GM12875 (cell line): ENCODE results near the gene ANKK1.

Source experiments
- H3K4me3 ChIP-seq: one replicate; pipeline ENCODE4 v1.5.1; 2011; ENCODE audit warnings: low read depth, low read length, control low read depth
- TF ChIP-seq, protein P1 (sequence below): IDR thresholded peaks from 2 replicates; pipeline ENCODE4 v1.5.1; 2011; ENCODE audit warnings: low read depth, mild to moderate bottlenecking, control low read depth, inconsistent platforms, low read length, moderate library complexity, borderline replicate concordance; ENCODE audit not compliant: insufficient read depth

Gene ANKK1

DNA sequence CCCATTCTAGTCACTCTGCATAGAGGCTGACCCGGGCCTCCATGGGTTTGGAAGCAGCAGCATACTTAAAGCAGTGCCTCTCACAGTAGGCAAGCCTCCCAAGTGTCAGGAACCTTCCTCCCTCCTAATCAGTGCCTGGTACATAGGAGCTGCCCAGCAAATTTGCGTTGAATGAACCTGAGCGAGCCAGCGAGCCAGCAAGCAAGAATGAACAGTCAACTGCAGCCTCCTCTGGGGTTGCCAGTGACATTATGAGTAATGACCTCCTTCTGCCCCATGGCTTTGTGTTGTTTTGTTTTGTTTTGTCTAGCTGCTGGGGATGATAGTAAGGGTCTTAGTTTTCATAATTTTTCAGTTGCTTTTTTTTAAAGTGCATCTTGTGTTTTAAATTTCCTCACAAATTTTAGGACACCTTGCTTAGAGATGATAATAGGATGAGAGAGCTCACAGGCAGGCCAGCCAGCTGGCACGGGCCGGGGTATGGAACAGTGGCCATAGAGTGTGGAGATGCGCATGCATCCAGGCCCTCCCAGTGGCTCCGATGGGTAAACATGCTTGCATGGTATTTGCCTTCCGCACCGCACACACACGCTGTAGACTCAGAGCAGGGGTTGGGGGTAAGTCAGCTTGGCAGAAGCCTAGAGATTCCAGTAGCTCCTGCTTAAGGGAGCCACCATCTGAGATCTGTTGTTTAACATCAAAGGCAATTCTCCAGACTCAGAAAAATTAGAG is 37.1 kb upstream of the ANKK1 start:
- TF ChIP-seq, protein P1, sequence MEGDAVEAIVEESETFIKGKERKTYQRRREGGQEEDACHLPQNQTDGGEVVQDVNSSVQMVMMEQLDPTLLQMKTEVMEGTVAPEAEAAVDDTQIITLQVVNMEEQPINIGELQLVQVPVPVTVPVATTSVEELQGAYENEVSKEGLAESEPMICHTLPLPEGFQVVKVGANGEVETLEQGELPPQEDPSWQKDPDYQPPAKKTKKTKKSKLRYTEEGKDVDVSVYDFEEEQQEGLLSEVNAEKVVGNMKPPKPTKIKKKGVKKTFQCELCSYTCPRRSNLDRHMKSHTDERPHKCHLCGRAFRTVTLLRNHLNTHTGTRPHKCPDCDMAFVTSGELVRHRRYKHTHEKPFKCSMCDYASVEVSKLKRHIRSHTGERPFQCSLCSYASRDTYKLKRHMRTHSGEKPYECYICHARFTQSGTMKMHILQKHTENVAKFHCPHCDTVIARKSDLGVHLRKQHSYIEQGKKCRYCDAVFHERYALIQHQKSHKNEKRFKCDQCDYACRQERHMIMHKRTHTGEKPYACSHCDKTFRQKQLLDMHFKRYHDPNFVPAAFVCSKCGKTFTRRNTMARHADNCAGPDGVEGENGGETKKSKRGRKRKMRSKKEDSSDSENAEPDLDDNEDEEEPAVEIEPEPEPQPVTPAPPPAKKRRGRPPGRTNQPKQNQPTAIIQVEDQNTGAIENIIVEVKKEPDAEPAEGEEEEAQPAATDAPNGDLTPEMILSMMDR = no peak

DNA sequence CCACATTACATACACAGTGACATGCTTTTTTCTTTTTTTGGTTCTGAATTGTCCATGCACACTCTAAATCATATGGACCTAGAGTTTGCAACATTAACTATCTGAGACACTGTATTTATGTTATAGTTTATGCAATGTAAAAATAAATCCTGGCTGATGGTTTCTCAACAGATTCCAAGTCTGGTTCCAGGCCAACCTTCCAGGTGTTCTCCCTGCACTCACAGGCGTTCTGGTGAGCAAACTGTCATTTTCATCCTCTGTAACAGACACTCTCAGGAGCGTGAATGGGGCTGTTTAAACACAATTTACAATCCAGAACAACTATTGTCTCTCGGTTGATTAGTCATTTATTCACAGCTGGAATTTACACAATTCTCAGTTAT is 36.5 kb upstream of the ANKK1 start:
- TF ChIP-seq, protein P1 = no peak
- no peak overlapping the region for H3K4me3 ChIP-seq

More for the DNA sequence above, 37.1 kb upstream of the ANKK1 start:
- H3K4me3 ChIP-seq = no peak overlapping the region

DNA sequence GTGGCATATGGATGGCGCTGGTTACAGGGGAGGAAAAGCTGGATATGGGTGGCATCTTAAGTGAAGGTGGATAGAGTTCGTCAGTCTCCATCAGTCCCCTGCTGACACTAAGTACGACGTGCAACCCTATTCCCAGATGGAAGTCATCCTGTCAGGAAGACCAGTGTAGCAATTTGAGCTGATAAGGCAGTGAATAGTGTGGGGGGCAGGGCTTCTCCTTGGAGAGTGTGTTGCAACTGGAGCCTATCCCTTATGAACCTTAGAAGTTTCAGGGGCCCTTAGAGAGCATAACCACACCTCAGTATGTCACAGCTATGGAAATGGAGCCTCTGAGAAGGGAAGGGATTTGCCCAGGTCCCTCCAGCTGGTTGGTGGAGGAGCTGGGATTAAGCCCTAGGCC is 36.1 kb upstream of the ANKK1 start:
- TF ChIP-seq, protein P1 = no peak
- H3K4me3 ChIP-seq = no peak overlapping the region

DNA sequence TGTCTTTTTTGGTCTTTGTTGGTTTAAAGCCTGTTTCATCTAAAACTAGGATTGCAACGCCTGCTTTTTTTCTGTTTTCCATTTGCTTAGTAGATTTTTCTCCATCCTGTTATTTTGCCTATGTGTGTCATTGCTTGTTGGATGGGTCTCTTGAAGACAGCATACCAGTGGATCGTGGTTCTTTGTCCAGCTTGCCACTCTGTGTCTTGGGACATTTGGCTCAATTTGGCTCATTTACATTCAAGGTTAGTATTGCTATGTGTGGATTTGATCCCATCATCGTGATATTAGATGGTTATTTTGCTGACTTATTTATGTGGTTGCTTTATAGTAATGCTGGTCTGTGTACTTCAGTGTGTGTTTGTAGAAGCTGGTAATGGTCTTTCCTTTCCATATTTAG is 31.4 kb upstream of the ANKK1 start:
- TF ChIP-seq, protein P1 = no peak
- H3K4me3 ChIP-seq = no peak overlapping the region

DNA sequence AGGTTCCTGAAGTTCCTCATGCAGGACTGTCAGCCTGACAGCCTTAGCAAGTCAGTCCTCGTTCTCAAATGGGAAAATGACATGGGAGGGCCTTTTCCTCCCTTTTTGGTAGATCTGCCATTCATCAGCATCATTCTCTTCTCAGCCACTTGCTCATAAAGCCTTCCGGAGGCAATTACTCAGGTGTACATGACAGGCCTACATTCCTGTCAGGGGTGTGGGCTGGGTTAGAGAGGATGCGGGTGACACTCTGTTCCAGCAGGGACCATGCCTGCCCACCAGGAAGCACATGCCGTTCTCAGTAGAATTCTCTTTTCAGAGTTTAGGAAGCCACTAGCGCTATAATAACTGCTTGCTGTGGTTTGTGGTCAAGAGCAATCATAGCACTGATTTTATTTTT is 24.2 kb upstream of the ANKK1 start:
- TF ChIP-seq, protein P1 = no peak
- H3K4me3 ChIP-seq = no peak overlapping the region

DNA sequence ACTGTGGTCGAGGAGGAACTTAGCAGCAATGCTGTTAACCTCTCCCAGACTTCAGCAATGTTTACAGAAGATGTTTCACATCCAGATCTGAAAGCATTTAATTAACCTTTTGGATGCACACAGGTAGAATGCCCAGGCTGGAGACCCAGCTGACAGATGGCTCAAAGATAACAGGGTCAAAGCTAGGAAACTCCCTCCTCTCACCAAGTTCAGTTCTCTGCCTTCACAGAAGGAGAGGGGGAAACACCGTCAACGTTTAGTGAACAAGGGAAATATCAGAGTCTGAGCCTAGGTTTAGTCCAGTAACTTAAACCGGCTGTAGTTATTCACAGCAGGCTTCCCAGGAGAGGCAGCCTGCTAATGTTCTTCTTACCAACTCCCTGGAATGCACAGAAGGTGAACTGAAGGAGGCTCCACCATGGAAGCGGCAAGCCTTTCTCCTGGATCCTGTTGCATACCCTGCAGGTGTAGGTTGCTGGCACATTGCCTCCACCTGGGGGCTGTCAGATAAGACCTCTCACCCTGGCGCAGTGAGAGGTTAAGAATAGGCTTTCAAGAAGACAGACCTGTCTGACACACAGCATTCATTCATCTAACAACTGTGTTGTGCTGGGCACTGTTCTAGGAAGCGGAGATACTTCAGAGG is 23.5 kb upstream of the ANKK1 start:
- H3K4me3 ChIP-seq = no peak overlapping the region
- TF ChIP-seq, protein P1 = no peak

DNA sequence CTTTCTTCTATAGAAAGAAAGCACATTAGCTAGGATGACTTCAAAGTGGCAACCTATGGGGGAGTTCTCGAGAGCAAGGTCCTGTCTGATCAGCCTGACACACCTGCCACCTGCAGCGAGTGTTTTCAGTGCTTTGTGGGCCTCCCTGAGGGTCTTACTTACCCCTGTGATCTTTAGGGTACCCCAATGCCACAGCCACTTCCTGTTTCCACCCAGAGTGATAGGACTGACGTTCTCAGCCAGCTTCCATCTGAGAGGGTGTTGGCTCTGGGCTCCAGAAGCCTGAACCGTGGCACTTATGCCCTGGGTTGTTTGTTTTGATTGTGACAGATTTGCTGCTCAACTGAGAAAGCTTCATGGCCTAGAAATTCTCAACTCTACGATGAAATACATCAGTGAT is 21.7 kb upstream of the ANKK1 start:
- TF ChIP-seq, protein P1 = no peak
- no peak overlapping the region for H3K4me3 ChIP-seq
